Central memory CD8-positive, alpha-beta T cell (primary cell): Measurements from ENCODE around the gene CBX8.

ENCODE experiments used
- ATAC-seq: fragments of 150-1000 bp; cut with Tn5 transposase; replicated peaks from 2 replicates; pipeline ENCODE4 v1.10.0; 2022; ENCODE audit warnings: mild to moderate bottlenecking, moderate FRiP score, moderate number of reproducible peaks; ENCODE audit not compliant: poor library complexity, severe bottlenecking; ENCODE audit errors: extremely low read depth
- DNase-seq, 2 donors: peaks; one replicate each; pipeline ENCODE4 v3.0.0; 2021; ENCODE audit warnings: low spot score in 2 of 2
- H3K27ac Mint-ChIP-seq: one replicate; pipeline ENCODE4 v1.8.0; 2022; ENCODE audit warnings: low read depth, mild to moderate bottlenecking, moderate library complexity, mixed read lengths
- H3K27me3 Mint-ChIP-seq: one replicate; pipeline ENCODE4 v1.8.0; 2022; ENCODE audit warnings: mixed read lengths
- H3K36me3 Mint-ChIP-seq: one replicate; pipeline ENCODE4 v1.8.0; 2022; ENCODE audit warnings: mild to moderate bottlenecking, moderate library complexity, mixed read lengths; ENCODE audit not compliant: insufficient read depth
- H3K4me1 Mint-ChIP-seq: one replicate; pipeline ENCODE4 v1.8.0; 2022; ENCODE audit warnings: mixed read lengths
- H3K4me3 Mint-ChIP-seq: one replicate; pipeline ENCODE4 v1.8.0; 2022; ENCODE audit warnings: mild to moderate bottlenecking, moderate library complexity, mixed read lengths
- H3K9me3 Mint-ChIP-seq: one replicate; pipeline ENCODE4 v1.8.0; 2022; ENCODE audit warnings: mixed read lengths

Gene CBX8

GRCh38 chr17:79797492-79798298 is 818 bp upstream of the CBX8 start:
- no peak for DNase-seq
- Mint-ChIP-seq H3K27me3 (peaks cover 39% of the 10 kb centered on the region), H3K36me3 (peaks cover 22% of the 10 kb centered on the region), H3K27ac (peak overlapping the region; percentile 91), H3K4me3 (peak overlapping the region; percentile 85), H3K4me1 (peaks cover 34% of the 10 kb centered on the region), H3K9me3 (no peaks in the 10 kb centered on the region)
- peak; percentile 6 for ATAC-seq

- no peak overlapping the region for H3K27ac Mint-ChIP-seq
Measured at GRCh38 chr17:79796444-79796762, 474 bp downstream of the CBX8 start.

GRCh38 chr17:79795795-79796443 is 958 bp downstream of the CBX8 start:
- Mint-ChIP-seq H3K27ac (no peak overlapping the region), H3K4me1 (peaks cover 37% of the 10 kb centered on the region), H3K36me3 (peaks cover 24% of the 10 kb centered on the region), H3K27me3 (peaks cover 30% of the 10 kb centered on the region), H3K9me3 (no peaks in the 10 kb centered on the region), H3K4me3 (peak overlapping the region; percentile 85)
- DNase-seq (no peak), ATAC-seq (no peak)

More at GRCh38 chr17:79796444-79796762, 474 bp downstream of the CBX8 start:
- no peaks in the 10 kb centered on the region for H3K9me3 Mint-ChIP-seq
- no peak for DNase-seq
- peaks cover 34% of the 10 kb centered on the region for H3K4me1 Mint-ChIP-seq
- H3K36me3 Mint-ChIP-seq, result peaks cover 22% of the 10 kb centered on the region
- H3K27me3 Mint-ChIP-seq, result peaks cover 30% of the 10 kb centered on the region
- H3K4me3 Mint-ChIP-seq, result peak overlapping the region; percentile 85
- ATAC-seq, result no peak

DNA sequence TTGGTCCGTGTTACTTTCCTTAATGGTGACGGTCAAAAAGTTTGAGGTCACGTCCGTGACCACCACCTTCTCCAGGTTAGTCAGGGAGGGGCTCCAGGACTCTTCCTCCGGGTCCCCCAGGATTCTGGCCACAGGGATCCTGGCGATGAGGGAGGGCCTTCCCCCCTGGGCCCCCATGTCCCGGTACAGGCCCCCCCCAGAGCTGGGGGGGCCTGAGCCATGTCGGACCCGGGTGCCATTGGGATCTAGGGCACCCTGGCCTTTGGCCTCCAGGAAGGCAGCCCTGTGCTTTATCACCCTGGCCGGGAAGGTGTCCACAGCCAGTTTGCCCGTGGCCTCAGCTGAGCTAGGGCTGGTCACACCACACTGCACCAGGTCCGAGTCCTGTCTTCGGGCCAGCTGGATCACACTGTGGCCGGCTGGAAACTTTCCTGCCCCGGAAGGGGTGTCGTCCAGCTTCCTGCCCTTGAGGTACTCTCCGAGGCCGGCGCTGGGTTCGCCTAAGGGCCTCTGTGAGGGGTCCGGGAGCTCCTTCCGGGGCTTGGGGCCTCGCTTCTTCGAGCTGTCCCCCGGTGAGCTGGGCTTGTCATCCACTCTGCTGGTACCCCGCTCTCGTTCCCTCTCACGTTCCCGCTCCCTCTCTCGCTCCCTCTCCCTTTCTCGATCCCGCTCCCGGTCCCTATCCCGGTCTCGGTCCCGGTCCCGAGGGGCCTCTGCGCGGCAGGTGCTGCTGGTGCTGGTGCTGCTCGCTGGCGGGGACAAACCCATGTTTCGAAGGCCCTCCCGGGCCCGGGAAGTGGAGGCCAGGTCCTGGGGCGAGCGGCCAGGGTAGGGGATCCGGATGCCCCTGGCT is 2.0 kb downstream of the CBX8 start:
- peaks cover 20% of the 10 kb centered on the region for H3K36me3 Mint-ChIP-seq
- peaks cover 29% of the 10 kb centered on the region for H3K27me3 Mint-ChIP-seq
- H3K4me1 Mint-ChIP-seq, result peaks cover 31% of the 10 kb centered on the region
- no peak overlapping the region for H3K27ac Mint-ChIP-seq
- H3K9me3 Mint-ChIP-seq, result no peaks in the 10 kb centered on the region
- no peak overlapping the region for H3K4me3 Mint-ChIP-seq
- ATAC-seq (no peak), DNase-seq (no peak)

- Mint-ChIP-seq H3K4me3 (no peak overlapping the region), H3K9me3 (no peaks in the 10 kb centered on the region), H3K27me3 (peaks cover 24% of the 10 kb centered on the region), H3K36me3 (peaks cover 13% of the 10 kb centered on the region), H3K4me1 (peaks cover 24% of the 10 kb centered on the region), H3K27ac (no peak overlapping the region)
- no peak for ATAC-seq
- no peak for DNase-seq
Measured at GRCh38 chr17:79793924-79794304, 3.0 kb downstream of the CBX8 start.

DNA sequence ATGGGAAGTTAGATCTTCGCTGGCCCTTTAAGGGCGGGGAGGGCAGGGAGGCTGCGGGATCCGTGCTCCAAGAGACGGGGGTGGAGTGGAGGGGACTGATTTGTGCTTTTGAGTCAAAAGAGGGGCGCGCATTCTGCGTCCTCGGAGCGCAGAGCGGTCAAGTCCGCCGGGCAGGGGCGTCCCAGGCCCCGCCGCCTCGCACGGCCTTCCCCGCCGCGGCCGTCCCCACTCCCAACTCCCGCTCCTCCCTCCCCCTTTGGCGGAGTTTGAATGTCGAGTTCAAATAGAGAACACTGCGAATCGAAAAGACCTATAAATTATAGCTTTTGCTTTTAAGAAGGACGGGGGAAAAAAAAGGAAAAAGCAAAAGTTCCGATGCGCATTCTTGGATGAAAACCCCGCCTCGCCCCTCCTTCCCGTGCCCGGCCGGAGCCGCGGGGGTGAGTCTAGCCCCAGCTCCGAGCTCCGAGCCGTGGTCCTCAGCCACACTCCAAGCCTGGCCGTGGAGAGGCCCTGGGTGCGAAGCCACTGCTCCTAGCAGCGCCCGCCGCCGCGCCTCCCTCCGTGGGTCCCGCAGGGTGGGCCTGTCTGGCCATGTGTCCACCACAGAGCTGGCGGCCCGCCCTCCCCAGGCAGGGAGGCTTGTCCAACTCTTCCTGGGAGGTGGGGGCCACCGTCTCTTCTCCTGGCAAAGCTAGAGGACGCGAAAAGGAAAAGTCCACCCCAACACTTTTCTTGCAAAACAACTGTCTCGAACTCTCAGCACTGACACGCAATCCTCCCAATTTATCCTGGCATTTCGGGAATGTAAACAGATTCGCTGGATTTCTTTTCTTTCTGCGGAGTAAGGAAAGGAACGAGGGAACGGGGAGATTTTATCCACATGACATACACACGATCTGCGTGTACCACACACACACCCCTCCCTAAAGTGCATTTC is 3.6 kb downstream of the CBX8 start:
- H3K9me3 Mint-ChIP-seq, result no peaks in the 10 kb centered on the region
- peaks cover 13% of the 10 kb centered on the region for H3K36me3 Mint-ChIP-seq
- no peak overlapping the region for H3K4me3 Mint-ChIP-seq
- peaks cover 24% of the 10 kb centered on the region for H3K27me3 Mint-ChIP-seq
- H3K27ac Mint-ChIP-seq, result no peak overlapping the region
- ATAC-seq, result no peak
- DNase-seq, result no peak
- H3K4me1 Mint-ChIP-seq, result peaks cover 20% of the 10 kb centered on the region

- peaks cover 18% of the 10 kb centered on the region for H3K4me1 Mint-ChIP-seq
- H3K36me3 Mint-ChIP-seq, result peaks cover 13% of the 10 kb centered on the region
- no peak for DNase-seq
- no peak overlapping the region for H3K27ac Mint-ChIP-seq
- no peak for ATAC-seq
- no peak overlapping the region for H3K4me3 Mint-ChIP-seq
- H3K27me3 Mint-ChIP-seq, result peaks cover 30% of the 10 kb centered on the region
- no peaks in the 10 kb centered on the region for H3K9me3 Mint-ChIP-seq
Measured at GRCh38 chr17:79792341-79792871, 4.5 kb downstream of the CBX8 start.

DNA sequence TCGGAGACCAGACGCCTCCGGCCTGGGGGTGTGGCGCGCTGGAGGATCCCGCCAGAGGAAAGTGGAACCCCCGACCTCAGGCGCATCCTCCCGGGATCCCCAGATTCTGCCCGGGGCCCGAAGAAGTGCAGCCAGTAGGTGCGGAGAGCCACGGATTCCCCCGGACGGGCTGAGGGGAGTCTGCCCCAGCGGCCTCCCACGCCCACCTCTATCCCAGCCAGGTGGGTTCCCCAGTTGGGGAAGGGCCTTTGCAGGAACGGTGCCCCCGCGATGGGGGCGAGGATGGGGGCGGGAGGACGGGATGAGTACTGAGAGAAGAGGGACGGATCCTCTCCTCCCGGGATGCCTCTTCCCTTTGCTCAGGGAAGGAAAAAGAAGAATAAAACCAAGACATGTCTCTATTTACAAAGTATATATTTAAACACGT is 5.1 kb downstream of the CBX8 start:
- H3K4me1 Mint-ChIP-seq, result peaks cover 14% of the 10 kb centered on the region
- H3K9me3 Mint-ChIP-seq, result no peaks in the 10 kb centered on the region

GRCh38 chr17:79790805-79791734 is 5.8 kb downstream of the CBX8 start:
- H3K4me3 Mint-ChIP-seq, result no peak overlapping the region
- H3K4me1 Mint-ChIP-seq, result peaks cover 9% of the 10 kb centered on the region
- H3K36me3 Mint-ChIP-seq, result peaks cover 6% of the 10 kb centered on the region
- H3K27ac Mint-ChIP-seq, result no peak overlapping the region
- H3K9me3 Mint-ChIP-seq, result no peaks in the 10 kb centered on the region
- H3K27me3 Mint-ChIP-seq, result peaks cover 43% of the 10 kb centered on the region
- ATAC-seq, result peak; percentile 14
- DNase-seq, result no peak

More for the DNA sequence above, 5.1 kb downstream of the CBX8 start:
- no peak overlapping the region for H3K4me3 Mint-ChIP-seq
- H3K27me3 Mint-ChIP-seq, result peaks cover 36% of the 10 kb centered on the region
- no peak overlapping the region for H3K27ac Mint-ChIP-seq
- no peak for DNase-seq
- peaks cover 8% of the 10 kb centered on the region for H3K36me3 Mint-ChIP-seq
- ATAC-seq, result no peak

- H3K36me3 Mint-ChIP-seq, result peaks cover 6% of the 10 kb centered on the region
- no peak for ATAC-seq
- no peak overlapping the region for H3K4me3 Mint-ChIP-seq
- DNase-seq, result no peak
- peaks cover 52% of the 10 kb centered on the region for H3K27me3 Mint-ChIP-seq
- peaks cover 5% of the 10 kb centered on the region for H3K4me1 Mint-ChIP-seq
- H3K9me3 Mint-ChIP-seq, result no peaks in the 10 kb centered on the region
- no peak overlapping the region for H3K27ac Mint-ChIP-seq
Measured at GRCh38 chr17:79789943-79790804, 6.7 kb downstream of the CBX8 start.
